ENCODE measurements around the gene FAM149A.

DNA sequence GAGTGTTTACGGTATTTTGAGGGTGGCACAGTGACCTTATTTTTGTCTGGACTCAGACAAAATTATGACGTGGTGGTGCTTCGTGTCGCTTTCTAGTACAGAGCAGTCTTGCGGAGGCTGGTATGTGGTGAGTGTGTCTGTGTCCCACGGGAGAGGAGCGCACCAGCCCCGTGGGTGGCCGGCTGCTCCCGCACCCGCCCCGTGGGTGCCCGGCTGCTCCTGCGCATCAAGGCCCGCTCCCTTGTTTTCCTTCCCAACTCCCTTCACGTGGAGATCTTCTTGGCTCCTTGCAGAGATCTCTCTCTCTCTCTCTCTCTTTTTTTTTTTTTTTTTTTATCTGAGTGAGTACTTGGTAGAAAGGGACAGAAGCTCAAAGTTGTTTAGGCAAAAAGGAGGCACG is 12.2 kb upstream of the FAM149A start:
- TF ChIP-seq CTCF (IDR thresholded peaks at IDR 0.05 in 8 of 11, conservative IDR thresholded peaks at IDR 0.05 in 3 of 11), result no peak
- no peak for TF ChIP-seq POLR2AphosphoS5 (IDR thresholded peaks at IDR 0.05)
- no peak for TF ChIP-seq POLR2A (IDR thresholded peaks at IDR 0.05)

Data from spleen (tissue), 7 donors.